Measurements from ENCODE around the gene SPTB.

DNA sequence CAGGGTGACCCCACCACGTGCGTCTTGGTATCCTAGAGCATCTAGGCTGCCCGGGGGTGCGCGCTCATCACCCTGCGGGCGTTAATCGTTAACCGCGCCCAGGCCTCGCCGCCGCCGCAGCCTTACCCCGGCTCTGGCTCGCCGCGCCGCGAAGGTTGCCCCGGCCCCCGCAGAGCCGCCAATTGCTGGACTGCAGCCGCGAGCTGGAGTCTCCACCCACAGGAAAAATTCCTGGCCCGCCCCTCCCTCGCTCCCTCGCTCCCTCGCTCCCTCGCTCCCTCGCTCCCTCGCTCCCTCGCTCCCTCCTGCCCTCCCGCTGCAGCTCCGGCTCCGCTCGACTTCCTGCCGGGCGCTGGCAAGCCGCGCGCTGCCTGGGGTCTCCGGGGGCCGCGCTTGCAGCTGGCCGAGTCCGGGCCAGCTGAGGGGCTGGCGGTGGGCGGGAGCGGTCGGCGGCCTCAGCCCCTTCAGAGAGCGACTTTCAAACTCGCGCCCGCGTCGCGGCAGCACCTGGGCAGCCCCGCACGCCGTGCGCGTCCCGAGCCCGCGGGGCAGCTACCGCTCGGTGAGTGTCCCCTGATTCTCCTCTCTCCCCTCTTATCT is 175.5 kb downstream of the SPTB start, which contains the start of gene PLEKHG3:
- TF ChIP-seq, protein P1, sequence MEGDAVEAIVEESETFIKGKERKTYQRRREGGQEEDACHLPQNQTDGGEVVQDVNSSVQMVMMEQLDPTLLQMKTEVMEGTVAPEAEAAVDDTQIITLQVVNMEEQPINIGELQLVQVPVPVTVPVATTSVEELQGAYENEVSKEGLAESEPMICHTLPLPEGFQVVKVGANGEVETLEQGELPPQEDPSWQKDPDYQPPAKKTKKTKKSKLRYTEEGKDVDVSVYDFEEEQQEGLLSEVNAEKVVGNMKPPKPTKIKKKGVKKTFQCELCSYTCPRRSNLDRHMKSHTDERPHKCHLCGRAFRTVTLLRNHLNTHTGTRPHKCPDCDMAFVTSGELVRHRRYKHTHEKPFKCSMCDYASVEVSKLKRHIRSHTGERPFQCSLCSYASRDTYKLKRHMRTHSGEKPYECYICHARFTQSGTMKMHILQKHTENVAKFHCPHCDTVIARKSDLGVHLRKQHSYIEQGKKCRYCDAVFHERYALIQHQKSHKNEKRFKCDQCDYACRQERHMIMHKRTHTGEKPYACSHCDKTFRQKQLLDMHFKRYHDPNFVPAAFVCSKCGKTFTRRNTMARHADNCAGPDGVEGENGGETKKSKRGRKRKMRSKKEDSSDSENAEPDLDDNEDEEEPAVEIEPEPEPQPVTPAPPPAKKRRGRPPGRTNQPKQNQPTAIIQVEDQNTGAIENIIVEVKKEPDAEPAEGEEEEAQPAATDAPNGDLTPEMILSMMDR (IDR thresholded peaks at IDR 0.05; ENCODE audit: insufficient read depth, low read length, poor library complexity, severe bottlenecking), result no peak
- no peak for TF ChIP-seq EZH2phosphoT487 (conservative IDR thresholded peaks at IDR 0.05; ENCODE audit: low read length)

All from SU-DHL-6 (cell line).